Measurements from ENCODE around the gene ZNF593OS.

Gene ZNF593OS

GRCh38 chr1:26171084-26172072, at the start of gene ZNF593OS:
Gene ZNF593OS (minus strand): TSS chr1:26171832. CDS start chr1:26171661, 171 bp downstream.
- DNase-seq, result no peak

- DNase-seq, result no peak
These were observed 49.5 kb upstream of the ZNF593OS start for GRCh38 chr1:26221094-26221493.

- no peak for DNase-seq
These were observed 48.7 kb upstream of the ZNF593OS start for GRCh38 chr1:26220199-26220912.

GRCh38 chr1:26218906-26219494, 47.4 kb upstream of the ZNF593OS start:
- DNase-seq, result no peak

- no peak for DNase-seq
These were observed 43.6 kb upstream of the ZNF593OS start for GRCh38 chr1:26215246-26215645.

GRCh38 chr1:26213335-26213905, 41.8 kb upstream of the ZNF593OS start:
- no peak for DNase-seq

- no peak for DNase-seq
These were observed 41.1 kb upstream of the ZNF593OS start for GRCh38 chr1:26212726-26213125.

- DNase-seq, result no peak
These were observed 38.7 kb upstream of the ZNF593OS start for GRCh38 chr1:26210147-26210870.

- DNase-seq, result no peak
These were observed 32.1 kb upstream of the ZNF593OS start for GRCh38 chr1:26203642-26204318.

- no peak for DNase-seq
These were observed 28.8 kb upstream of the ZNF593OS start for GRCh38 chr1:26200413-26200812.

GRCh38 chr1:26197813-26198212, 26.2 kb upstream of the ZNF593OS start:
- no peak for DNase-seq

GRCh38 chr1:26197301-26197700, 25.7 kb upstream of the ZNF593OS start:
- DNase-seq, result no peak

GRCh38 chr1:26195805-26196204, 24.2 kb upstream of the ZNF593OS start:
- no peak for DNase-seq

GRCh38 chr1:26191739-26192138, 20.1 kb upstream of the ZNF593OS start:
- no peak for DNase-seq

GRCh38 chr1:26190373-26190987, 18.8 kb upstream of the ZNF593OS start, which contains the start of gene CATSPER4:
Gene CATSPER4 (plus strand): TSS chr1:26190602. CDS start chr1:26190628, 26 bp downstream.
- DNase-seq, result no peak

- DNase-seq, result no peak
These were observed 18.2 kb upstream of the ZNF593OS start for GRCh38 chr1:26189751-26190275.

GRCh38 chr1:26189331-26189730, 17.7 kb upstream of the ZNF593OS start:
- DNase-seq, result no peak

GRCh38 chr1:26188477-26188876, 16.8 kb upstream of the ZNF593OS start:
- DNase-seq, result no peak

GRCh38 chr1:26187882-26188281, 16.2 kb upstream of the ZNF593OS start:
- no peak for DNase-seq

- DNase-seq, result no peak
These were observed 13.3 kb upstream of the ZNF593OS start for GRCh38 chr1:26184883-26185282.

- no peak for DNase-seq
These were observed 12.5 kb upstream of the ZNF593OS start for GRCh38 chr1:26184086-26184485.
